ENCODE measurements around the gene GMDS.
A peak's percentile ranks its signal among the peaks of the same experiment; 100 is the strongest.

DNA sequence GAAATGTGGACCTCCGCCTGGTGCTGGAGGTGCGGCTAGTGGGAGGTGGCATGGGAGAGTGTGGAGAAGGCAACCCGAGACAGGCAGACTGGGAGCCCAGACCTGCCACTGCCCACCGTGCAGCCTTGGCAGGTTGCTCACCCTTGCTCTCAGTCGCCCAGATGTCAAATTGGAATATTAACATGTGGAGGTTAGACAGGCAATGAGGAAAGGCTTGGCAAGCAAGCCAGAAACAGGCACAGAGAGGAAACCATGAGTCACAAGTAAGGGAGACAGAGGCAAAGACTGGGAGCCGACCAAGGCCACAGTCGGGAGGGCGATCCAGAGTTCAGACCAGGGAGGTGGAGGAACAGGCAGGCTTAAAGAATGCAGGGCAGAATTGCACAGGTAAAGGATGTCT, 457.5 kb downstream of the GMDS start:
- peak; percentile 23 for TF ChIP-seq POLR2AphosphoS5 (IDR thresholded peaks at IDR 0.05; ENCODE audit: insufficient read depth, low read depth, low read length)
- TF ChIP-seq, protein P1, sequence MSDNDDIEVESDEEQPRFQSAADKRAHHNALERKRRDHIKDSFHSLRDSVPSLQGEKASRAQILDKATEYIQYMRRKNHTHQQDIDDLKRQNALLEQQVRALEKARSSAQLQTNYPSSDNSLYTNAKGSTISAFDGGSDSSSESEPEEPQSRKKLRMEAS (IDR thresholded peaks at IDR 0.05; ENCODE audit: insufficient read depth, insufficient read length) = peak; percentile 31
- TF ChIP-seq JUN (IDR thresholded peaks at IDR 0.05; ENCODE audit: borderline replicate concordance, insufficient read depth, insufficient read length, low read depth) = peak; percentile 77
- no peak for TF ChIP-seq POLR2A (IDR thresholded peaks at IDR 0.05; ENCODE audit: low read depth, low read length)
- TF ChIP-seq, protein P2, sequence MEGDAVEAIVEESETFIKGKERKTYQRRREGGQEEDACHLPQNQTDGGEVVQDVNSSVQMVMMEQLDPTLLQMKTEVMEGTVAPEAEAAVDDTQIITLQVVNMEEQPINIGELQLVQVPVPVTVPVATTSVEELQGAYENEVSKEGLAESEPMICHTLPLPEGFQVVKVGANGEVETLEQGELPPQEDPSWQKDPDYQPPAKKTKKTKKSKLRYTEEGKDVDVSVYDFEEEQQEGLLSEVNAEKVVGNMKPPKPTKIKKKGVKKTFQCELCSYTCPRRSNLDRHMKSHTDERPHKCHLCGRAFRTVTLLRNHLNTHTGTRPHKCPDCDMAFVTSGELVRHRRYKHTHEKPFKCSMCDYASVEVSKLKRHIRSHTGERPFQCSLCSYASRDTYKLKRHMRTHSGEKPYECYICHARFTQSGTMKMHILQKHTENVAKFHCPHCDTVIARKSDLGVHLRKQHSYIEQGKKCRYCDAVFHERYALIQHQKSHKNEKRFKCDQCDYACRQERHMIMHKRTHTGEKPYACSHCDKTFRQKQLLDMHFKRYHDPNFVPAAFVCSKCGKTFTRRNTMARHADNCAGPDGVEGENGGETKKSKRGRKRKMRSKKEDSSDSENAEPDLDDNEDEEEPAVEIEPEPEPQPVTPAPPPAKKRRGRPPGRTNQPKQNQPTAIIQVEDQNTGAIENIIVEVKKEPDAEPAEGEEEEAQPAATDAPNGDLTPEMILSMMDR (IDR thresholded peaks at IDR 0.05; ENCODE audit: extremely low read depth in 1 of 2, insufficient read depth in 1 of 2, low read depth in 1 of 2, low read length in 2 of 2) = no peak
- TF ChIP-seq EZH2 (IDR thresholded peaks at IDR 0.05; ENCODE audit: borderline replicate concordance, low read depth, low read length, severe bottlenecking) = no peak
- no peak for TF ChIP-seq MYC (IDR thresholded peaks at IDR 0.05; ENCODE audit: low read depth, low read length)

Measured in endothelial cell of umbilical vein (primary cell).